HFFc6 (cell line): Measurements from ENCODE around the gene RAD51B. TPM values are rescaled to one million over a fixed set of nuclear protein-coding genes. Genes with fewer than 3 reads are reported as not detected.
A peak's percentile ranks its signal among the peaks of the same experiment; 100 is the strongest.
"Not testable (repeated sequence)": the region's sequence is repeated elsewhere in the genome, so short reads cannot be mapped to it uniquely, and the experiment has no call there.

Experiments
- DNase-seq: peaks from one replicate; pipeline ENCODE4 v3.0.0-alpha.2; 2018
- H3K27ac Mint-ChIP-seq: 2 replicates; pipeline ENCODE4 v1.8.0; 2020; ENCODE audit warnings: mild to moderate bottlenecking, mixed read lengths
- H3K27me3 Mint-ChIP-seq: 2 replicates; pipeline ENCODE4 v1.8.0; 2021; ENCODE audit warnings: mild to moderate bottlenecking, moderate library complexity, mixed read lengths; ENCODE audit not compliant: insufficient read depth
- H3K36me3 Mint-ChIP-seq: 2 replicates; pipeline ENCODE4 v1.8.0; 2021; ENCODE audit warnings: low read depth, mixed read lengths
- H3K4me1 Mint-ChIP-seq: 2 replicates; pipeline ENCODE4 v1.8.0; 2020; ENCODE audit warnings: low read depth, mixed read lengths
- H3K4me3 Mint-ChIP-seq: 2 replicates; pipeline ENCODE4 v1.8.0; 2020; ENCODE audit warnings: mild to moderate bottlenecking, moderate library complexity, mixed read lengths
- H3K9me3 Mint-ChIP-seq: 2 replicates; pipeline ENCODE4 v1.8.0; 2020; ENCODE audit warnings: mild to moderate bottlenecking, mixed read lengths
- CTCF ChIP-seq: fragments of 200-600 bp; sonication (generic); IDR thresholded peaks from 2 replicates; pipeline ENCODE4 v1.5.0; 2021; ENCODE audit warnings: antibody characterized with exemption, mild to moderate bottlenecking
- total RNA-seq, 6 experiments: library from RNA; stranded (reverse); fragmentation: NEBNext Ultra II Directional; extraction: Animal tissue kit (Norgen Biotek cat#: 25700); gene quantifications; 2 replicates in 1 of 6; 3 replicates in 5 of 6; pipeline ENCODE4 v1.2.3, GENCODE V29; 2021

Gene RAD51B
- total RNA-seq, 6 experiments from 2014 or later = 7.1 to 12.4 (median 9.6) TPM

- Mint-ChIP-seq H3K4me1 (peaks cover 16% of the 10 kb centered on the region), H3K9me3 (no peaks in the 10 kb centered on the region), H3K4me3 (peak overlapping the region; percentile 72), H3K27ac (peak overlapping the region; percentile 71), H3K36me3 (no peaks in the 10 kb centered on the region), H3K27me3 (no peaks in the 10 kb centered on the region)
- TF ChIP-seq CTCF = no peak
- DNase-seq = peak; percentile 56
Measured at GRCh38 chr14:68047906-68048305, 228.3 kb downstream of the RAD51B start.

DNA sequence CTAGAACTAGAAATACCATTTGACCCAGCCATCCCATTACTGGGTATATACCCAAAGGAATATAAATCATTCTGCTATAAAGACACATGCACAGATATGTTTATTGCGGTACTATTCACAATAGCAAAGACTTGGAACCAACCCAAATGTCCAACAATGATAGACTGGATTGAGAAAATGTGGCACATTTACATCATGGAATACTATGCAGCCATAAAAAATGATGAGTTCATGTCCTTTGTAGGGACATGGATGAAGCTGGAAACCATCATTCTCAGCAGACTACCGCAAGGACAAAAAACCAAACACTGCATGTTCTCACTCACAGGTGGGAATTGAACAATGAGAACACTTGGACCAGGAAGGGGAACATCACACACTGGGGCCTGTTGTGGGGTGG lies 229.2 kb downstream of the RAD51B start:
- H3K36me3 Mint-ChIP-seq, H3K27me3 Mint-ChIP-seq, H3K4me3 Mint-ChIP-seq, H3K27ac Mint-ChIP-seq, DNase-seq, H3K9me3 Mint-ChIP-seq: not testable (repeated sequence)
- H3K4me1 Mint-ChIP-seq = peaks cover 16% of the 10 kb centered on the region

DNA sequence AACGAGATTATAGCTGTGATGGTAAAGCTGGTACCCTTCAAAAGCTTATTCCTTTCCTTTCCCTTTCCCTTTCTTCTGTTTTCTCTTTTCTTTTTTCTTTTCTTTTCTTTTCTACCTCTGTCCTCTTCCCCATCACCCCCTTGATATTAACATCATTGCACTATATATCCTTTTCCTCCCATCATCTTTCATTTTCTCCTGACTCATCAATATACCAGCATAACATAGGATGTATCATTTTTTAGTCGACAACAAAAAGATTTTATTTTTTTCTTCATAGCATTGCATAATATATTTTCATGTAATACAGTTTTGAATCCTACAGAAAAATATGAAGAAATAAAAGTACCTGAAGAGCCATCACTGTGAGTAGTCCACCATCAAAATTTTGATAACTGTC lies 230.6 kb downstream of the RAD51B start:
- TF ChIP-seq CTCF = no peak
- H3K27ac Mint-ChIP-seq = no peak overlapping the region
- peaks cover 16% of the 10 kb centered on the region for H3K4me1 Mint-ChIP-seq
- H3K4me3 Mint-ChIP-seq = no peak overlapping the region
- no peak for DNase-seq
- no peaks in the 10 kb centered on the region for H3K27me3 Mint-ChIP-seq
- no peaks in the 10 kb centered on the region for H3K36me3 Mint-ChIP-seq
- no peaks in the 10 kb centered on the region for H3K9me3 Mint-ChIP-seq

DNA sequence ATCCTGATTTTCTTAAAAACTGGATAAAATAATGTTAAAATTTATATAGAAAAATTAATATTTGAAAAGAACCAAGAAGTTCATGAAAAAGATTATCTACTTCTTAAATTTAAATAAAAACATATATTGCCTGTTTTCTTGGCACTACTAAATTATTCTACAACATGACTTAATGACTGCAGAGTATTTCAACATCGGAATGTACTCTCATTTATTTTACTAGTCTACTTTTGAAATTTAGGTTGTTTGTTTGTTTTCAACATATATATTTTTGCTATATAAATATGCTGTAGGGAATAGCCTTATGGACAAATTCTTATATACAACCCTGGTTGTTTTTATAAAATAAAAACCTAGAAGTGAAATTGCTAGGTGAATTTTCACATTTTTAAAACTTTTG lies 231.6 kb downstream of the RAD51B start:
- no peaks in the 10 kb centered on the region for H3K9me3 Mint-ChIP-seq
- H3K27me3 Mint-ChIP-seq = no peaks in the 10 kb centered on the region
- H3K4me3 Mint-ChIP-seq = no peak overlapping the region
- peaks cover 16% of the 10 kb centered on the region for H3K4me1 Mint-ChIP-seq
- TF ChIP-seq CTCF = no peak
- no peak for DNase-seq
- no peak overlapping the region for H3K27ac Mint-ChIP-seq
- H3K36me3 Mint-ChIP-seq = no peaks in the 10 kb centered on the region

DNA sequence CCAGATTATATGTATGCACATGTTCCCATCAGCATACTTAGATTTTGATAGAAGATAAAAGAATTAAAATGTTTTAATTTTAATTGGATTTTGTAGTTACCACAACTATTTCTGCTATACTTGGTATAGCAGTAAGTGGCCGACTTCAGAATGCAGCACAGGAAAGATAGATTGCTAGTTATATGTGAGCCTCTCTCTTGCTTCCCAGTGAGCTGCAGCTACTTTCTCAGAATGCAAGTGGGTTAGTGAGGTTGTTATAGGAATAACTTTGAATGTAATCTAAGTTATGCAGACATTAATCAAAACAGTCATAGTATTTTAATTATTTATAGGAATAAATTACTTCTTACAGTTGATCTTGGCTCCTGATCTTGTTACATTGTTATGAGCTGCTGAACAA lies 240.6 kb downstream of the RAD51B start:
- no peaks in the 10 kb centered on the region for H3K4me1 Mint-ChIP-seq
- no peaks in the 10 kb centered on the region for H3K27me3 Mint-ChIP-seq
- peaks cover 10% of the 10 kb centered on the region for H3K36me3 Mint-ChIP-seq
- TF ChIP-seq CTCF = no peak
- H3K9me3 Mint-ChIP-seq = peaks cover 9% of the 10 kb centered on the region; the same call in 1 of the 2 replicates
- no peak overlapping the region for H3K27ac Mint-ChIP-seq
- no peak for DNase-seq
- no peak overlapping the region for H3K4me3 Mint-ChIP-seq

- no peaks in the 10 kb centered on the region for H3K27me3 Mint-ChIP-seq
- H3K9me3 Mint-ChIP-seq = peaks cover 9% of the 10 kb centered on the region; the same call in 1 of the 2 replicates
- H3K36me3 Mint-ChIP-seq = peaks cover 10% of the 10 kb centered on the region
- no peaks in the 10 kb centered on the region for H3K4me1 Mint-ChIP-seq
- DNase-seq = no peak
- H3K4me3 Mint-ChIP-seq = no peak overlapping the region
- no peak for TF ChIP-seq CTCF
- H3K27ac Mint-ChIP-seq = no peak overlapping the region
Measured at GRCh38 chr14:68062651-68063050, 243.1 kb downstream of the RAD51B start.
